Measurements from ENCODE around the gene DGKQ. TPM values are rescaled to one million over a fixed set of nuclear protein-coding genes. Genes with fewer than 3 reads are reported as not detected.
A peak's percentile ranks its signal among the peaks of the same experiment; 100 is the strongest.

Gene DGKQ
- total RNA-seq, 1 experiment from 2014 or later = 11.5 TPM

DNA sequence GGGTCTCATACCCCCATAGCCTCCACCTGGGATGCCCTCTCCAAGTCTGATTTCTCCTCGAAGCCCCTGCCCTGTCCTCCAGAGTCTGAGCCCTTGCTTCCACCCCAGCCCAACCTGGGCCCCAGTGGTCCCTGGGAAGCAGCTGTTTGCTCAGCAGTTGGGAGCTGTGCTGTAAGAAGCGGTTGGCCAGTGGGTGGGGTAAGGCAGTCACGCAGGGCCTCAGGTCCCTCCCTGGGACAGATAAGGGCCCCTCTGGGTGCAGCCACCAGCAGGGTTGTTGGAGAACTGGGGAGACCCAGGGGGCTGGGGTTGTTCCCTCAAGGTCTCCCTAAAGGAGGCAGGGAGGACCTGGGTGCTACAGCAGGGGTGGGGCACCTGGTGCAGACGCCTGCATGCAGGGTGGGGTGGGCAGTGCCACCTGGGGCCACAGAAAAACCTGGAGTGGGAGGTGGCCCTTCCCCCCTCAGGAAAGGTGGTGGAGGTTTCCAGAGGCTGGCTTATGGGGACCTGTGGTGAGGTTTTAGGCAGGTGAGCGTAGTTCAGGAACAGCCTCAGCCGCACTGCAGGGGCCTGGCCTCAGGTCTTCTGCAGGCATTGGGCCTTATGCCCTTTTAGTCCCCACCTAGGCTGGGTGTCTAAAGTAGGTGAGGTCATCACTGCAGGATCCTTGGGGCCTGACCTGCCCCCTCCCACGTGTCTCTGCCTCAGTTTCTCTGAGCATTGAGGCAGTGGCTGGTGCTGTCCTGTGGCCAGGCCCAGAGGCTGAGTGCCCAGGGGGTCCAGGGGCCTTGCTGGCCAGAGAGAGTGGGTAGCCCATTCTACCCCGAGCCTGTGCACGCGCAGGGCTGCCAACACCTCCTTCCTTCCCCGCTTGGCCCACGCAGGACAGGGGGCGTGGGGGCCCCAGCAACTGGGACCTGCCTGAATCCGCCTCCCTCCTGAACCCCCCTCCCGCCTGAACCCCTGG is 22.9 kb upstream of the DGKQ start:
- H3K4me2 ChIP-seq = no peak overlapping the region
- no peaks in the 10 kb centered on the region for H3K9me3 ChIP-seq (ENCODE audit: insufficient read depth, low read depth)
- no TSS peak for BruUV-seq (replicated peaks)
- peaks cover 7% of the 10 kb centered on the region; the same call in 1 of the 2 replicates for H4K20me1 ChIP-seq (ENCODE audit: insufficient read depth)
- H3K36me3 ChIP-seq (ENCODE audit: low read depth) = no peaks in the 10 kb centered on the region
- intact Hi-C loops (cut with micrococcal nuclease; ENCODE audit: unreplicated experiment) = no loop called here
- TF ChIP-seq CTCF (conservative IDR thresholded peaks at IDR 0.05) (no peak), EZH2 (IDR thresholded peaks at IDR 0.05; ENCODE audit: low read depth) (no peak)
- DNase-seq = no peak
- CTCF ChIA-PET = no interaction called here
- POLR2A ChIA-PET (ENCODE audit: unreplicated experiment) = no interaction called here
- H3K9me2 ChIP-seq (ENCODE audit: insufficient read depth) = no peaks in the 10 kb centered on the region
- H2AFZ ChIP-seq = no peak overlapping the region
- peaks cover 12% of the 10 kb centered on the region for H3K4me1 ChIP-seq (replicated peaks; ENCODE audit: insufficient read depth)
- peaks cover 11% of the 10 kb centered on the region for H3K27me3 ChIP-seq (ENCODE audit: insufficient read depth, low read depth)
- H3F3A ChIP-seq (ENCODE audit: insufficient read depth, low read depth) = peaks cover 7% of the 10 kb centered on the region; the same call in 1 of the 2 replicates
- H3K4me3 ChIP-seq = no peak overlapping the region
- no peak overlapping the region for H3K27ac ChIP-seq
- no peaks in the 10 kb centered on the region for H3K79me2 ChIP-seq (ENCODE audit: low read depth)

- BruUV-seq (replicated peaks) = TSS peak; percentile 4
- peaks cover 12% of the 10 kb centered on the region for H3K4me1 ChIP-seq (replicated peaks; ENCODE audit: insufficient read depth)
Observed at GRCh38 chr4:995311-996026, 22.1 kb upstream of the DGKQ start.

More at GRCh38 chr4:995311-996026, 22.1 kb upstream of the DGKQ start:
- Histone ChIP-seq H2AFZ (no peak overlapping the region), H3K9me2 (ENCODE audit: insufficient read depth) (no peaks in the 10 kb centered on the region), H4K20me1 (ENCODE audit: insufficient read depth) (peaks cover 7% of the 10 kb centered on the region; the same call in 1 of the 2 replicates), H3F3A (ENCODE audit: insufficient read depth, low read depth) (peaks cover 7% of the 10 kb centered on the region; the same call in 1 of the 2 replicates), H3K4me2 (no peak overlapping the region), H3K4me3 (no peak overlapping the region), H3K79me2 (ENCODE audit: low read depth) (no peaks in the 10 kb centered on the region), H3K9me3 (ENCODE audit: insufficient read depth, low read depth) (no peaks in the 10 kb centered on the region), H3K27ac (no peak overlapping the region), H3K27me3 (ENCODE audit: insufficient read depth, low read depth) (peaks cover 11% of the 10 kb centered on the region), H3K36me3 (ENCODE audit: low read depth) (no peaks in the 10 kb centered on the region)
- POLR2A ChIA-PET (ENCODE audit: unreplicated experiment) = no interaction called here
- DNase-seq = no peak
- CTCF ChIA-PET = no interaction called here
- intact Hi-C loops (cut with micrococcal nuclease; ENCODE audit: unreplicated experiment) = no loop called here
- TF ChIP-seq CTCF (conservative IDR thresholded peaks at IDR 0.05) (no peak), EZH2 (IDR thresholded peaks at IDR 0.05; ENCODE audit: low read depth) (no peak)

Measured in PC-9 (cell line).